PFSK-1 (cell line): ENCODE measurements around the gene ACSL6.

Source experiments
- POLR2AphosphoS5 ChIP-seq: IDR thresholded peaks from 2 replicates; pipeline ENCODE4 v1.6.1; 2012; ENCODE audit warnings: low read depth, mild to moderate bottlenecking, control low read depth, low read length, moderate library complexity
- REST ChIP-seq, 2 experiments: IDR thresholded peaks; 2 replicates each; pipeline versions ENCODE4 v1.6.1 to v1.8.0; 2011 to 2012; ENCODE audit warnings: low read depth in 2 of 2, low read length in 2 of 2, control low read depth in 1 of 2, inconsistent platforms in 1 of 2, mild to moderate bottlenecking in 1 of 2, moderate library complexity in 1 of 2; ENCODE audit not compliant: insufficient read depth in 1 of 2
- TAF1 ChIP-seq: IDR thresholded peaks from 2 replicates; pipeline ENCODE4 v1.6.1; 2012; ENCODE audit warnings: low read length, control low read depth, borderline replicate concordance; ENCODE audit not compliant: insufficient read depth

- no peak for TF ChIP-seq POLR2AphosphoS5
- TF ChIP-seq TAF1: no peak
- TF ChIP-seq REST (IDR thresholded peaks at IDR 0.05; ENCODE audit: insufficient read depth in 1 of 2, low read depth in 2 of 2, low read length in 2 of 2): no peak
These were observed 9.3 kb upstream of the ACSL6 start for GRCh38 chr5:132020568-132021339.
